Parathyroid adenoma (tissue), 2 donors: ENCODE measurements around the gene KRTAP4-12.
"Not testable (repeated sequence)": the region's sequence is repeated elsewhere in the genome, so short reads cannot be mapped to it uniquely, and the experiment has no call there.

Source experiments
- H2AFZ ChIP-seq: fragments of 300-600 bp; sonication (generic); one replicate; pipeline ENCODE4 v1.7.0; 2017; ENCODE audit warnings: antibody characterized with exemption, mild to moderate bottlenecking
- H3K27ac ChIP-seq: fragments of 300-600 bp; sonication (generic); one replicate; pipeline ENCODE4 v1.7.0; 2017
- H3K27me3 ChIP-seq: fragments of 300-600 bp; sonication (generic); one replicate; pipeline ENCODE4 v1.7.0; 2017; ENCODE audit warnings: low read length; ENCODE audit not compliant: control insufficient read depth, insufficient read depth
- H3K36me3 ChIP-seq: fragments of 300-600 bp; sonication (generic); one replicate; pipeline ENCODE4 v1.7.0; 2017; ENCODE audit warnings: low read length; ENCODE audit not compliant: control insufficient read depth, insufficient read depth
- H3K4me1 ChIP-seq: fragments of 300-600 bp; sonication (generic); one replicate; pipeline ENCODE4 v1.7.0; 2017; ENCODE audit warnings: control low read depth
- H3K4me2 ChIP-seq: fragments of 300-600 bp; sonication (generic); one replicate; pipeline ENCODE4 v1.7.0; 2017; ENCODE audit warnings: low read length
- H3K4me3 ChIP-seq: fragments of 300-600 bp; sonication (generic); one replicate; pipeline ENCODE4 v1.7.0; 2017; ENCODE audit warnings: low read depth, low read length
- H3K79me2 ChIP-seq: fragments of 300-600 bp; sonication (generic); one replicate; pipeline ENCODE4 v1.7.0; 2017; ENCODE audit warnings: control low read depth
- H3K9ac ChIP-seq: fragments of 300-600 bp; sonication (generic); one replicate; pipeline ENCODE4 v1.7.0; 2017; ENCODE audit warnings: mild to moderate bottlenecking
- H3K9me3 ChIP-seq: fragments of 300-600 bp; sonication (generic); one replicate; pipeline ENCODE4 v1.7.0; 2017; ENCODE audit warnings: low read length; ENCODE audit not compliant: control insufficient read depth
- CTCF ChIP-seq: fragments of 300-600 bp; sonication (generic); IDR thresholded peaks from one replicate; pipeline ENCODE4 v1.7.0; 2017; ENCODE audit warnings: antibody characterized with exemption, mild to moderate bottlenecking
- donor health status: primary hyperparathyroidism.

KRTAP4-12 gene

GRCh38 chr17:41118721-41119120 is 5.3 kb downstream of the KRTAP4-12 start:
- no peaks in the 10 kb centered on the region for H3K27me3 ChIP-seq
- H3K9ac ChIP-seq, result no peak overlapping the region
- no peak overlapping the region for H2AFZ ChIP-seq
- H3K4me1 ChIP-seq, result no peaks in the 10 kb centered on the region
- no peak overlapping the region for H3K27ac ChIP-seq
- no peak for TF ChIP-seq CTCF
- H3K36me3 ChIP-seq, result no peaks in the 10 kb centered on the region
- H3K4me3 ChIP-seq, result no peak overlapping the region
- H3K79me2 ChIP-seq, result no peaks in the 10 kb centered on the region
- H3K4me2 ChIP-seq, result no peak overlapping the region
- no peaks in the 10 kb centered on the region for H3K9me3 ChIP-seq

- not testable (repeated sequence) for H3K4me3 ChIP-seq, H3K4me1 ChIP-seq, H3K27ac ChIP-seq, H3K9me3 ChIP-seq, H2AFZ ChIP-seq, H3K9ac ChIP-seq, H3K79me2 ChIP-seq, H3K27me3 ChIP-seq, H3K36me3 ChIP-seq, H3K4me2 ChIP-seq
These were observed 6.1 kb downstream of the KRTAP4-12 start, which contains the start of gene KRTAP4-11 for GRCh38 chr17:41117846-41118386. Gene KRTAP4-11, minus strand, starts transcription at chr17:41118373. Its CDS starts 58 bp downstream, at chr17:41118315.

- H3K27me3 ChIP-seq, result no peaks in the 10 kb centered on the region
- H3K9ac ChIP-seq, result no peak overlapping the region
- no peak overlapping the region for H3K4me2 ChIP-seq
- no peak overlapping the region for H2AFZ ChIP-seq
- H3K36me3 ChIP-seq, result no peaks in the 10 kb centered on the region
- TF ChIP-seq CTCF, result no peak
- H3K4me1 ChIP-seq, result no peaks in the 10 kb centered on the region
- H3K79me2 ChIP-seq, result no peaks in the 10 kb centered on the region
- no peak overlapping the region for H3K27ac ChIP-seq
- no peak overlapping the region for H3K4me3 ChIP-seq
- no peaks in the 10 kb centered on the region for H3K9me3 ChIP-seq
These were observed 7.7 kb downstream of the KRTAP4-12 start for GRCh38 chr17:41116297-41116696.

- TF ChIP-seq CTCF, result no peak
These were observed 12.7 kb downstream of the KRTAP4-12 start for GRCh38 chr17:41111151-41111885.

GRCh38 chr17:41108728-41109386 is 15.1 kb downstream of the KRTAP4-12 start:
- H3K4me3 ChIP-seq, H2AFZ ChIP-seq, H3K9me3 ChIP-seq, H3K4me2 ChIP-seq, H3K36me3 ChIP-seq, H3K27ac ChIP-seq, H3K27me3 ChIP-seq, H3K9ac ChIP-seq, H3K4me1 ChIP-seq, H3K79me2 ChIP-seq: not testable (repeated sequence)

More at GRCh38 chr17:41111151-41111885, 12.7 kb downstream of the KRTAP4-12 start:
- no peak overlapping the region for H3K27ac ChIP-seq
- no peak overlapping the region for H3K9ac ChIP-seq
- no peaks in the 10 kb centered on the region for H3K79me2 ChIP-seq
- H3K27me3 ChIP-seq, result no peaks in the 10 kb centered on the region
- H2AFZ ChIP-seq, result no peak overlapping the region
- no peaks in the 10 kb centered on the region for H3K36me3 ChIP-seq
- H3K4me3 ChIP-seq, result no peak overlapping the region
- no peaks in the 10 kb centered on the region for H3K9me3 ChIP-seq
- no peaks in the 10 kb centered on the region for H3K4me1 ChIP-seq
- no peak overlapping the region for H3K4me2 ChIP-seq
